ENCODE data around the gene NPAS3.

The NPAS3 gene

DNA sequence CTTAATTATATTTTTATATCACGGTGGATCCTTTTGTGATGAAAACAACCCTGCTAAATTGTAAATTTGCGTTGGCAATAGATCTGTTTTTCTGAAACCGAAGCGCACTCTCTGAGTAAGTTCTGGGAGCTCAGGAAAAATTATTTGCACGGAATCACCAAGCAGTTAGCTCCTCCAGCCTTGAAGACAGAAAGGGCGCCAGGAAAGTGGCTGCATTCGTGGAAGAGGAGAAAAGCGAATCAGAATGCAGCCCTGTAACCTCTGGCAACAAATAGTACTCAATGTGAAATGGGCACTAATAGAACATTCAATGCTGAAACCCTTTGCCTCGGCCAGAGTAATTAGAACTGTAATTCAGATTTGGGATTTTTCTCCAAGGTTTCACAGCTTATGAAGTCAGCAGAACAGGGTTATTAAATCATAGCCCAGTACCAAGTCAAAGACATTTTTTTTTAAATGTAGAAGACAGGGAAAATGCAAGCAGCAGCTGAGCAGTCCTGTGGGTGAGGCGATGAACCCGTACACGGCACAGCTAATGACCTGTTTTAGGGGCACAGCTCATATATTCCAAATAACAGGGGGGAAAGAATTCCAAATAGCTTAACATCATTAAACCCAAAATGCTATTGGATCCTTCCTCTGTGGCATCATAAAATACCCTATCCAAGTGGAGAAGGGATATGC is 760.8 kb downstream of the NPAS3 start:
- DNase-seq (ENCODE audit: low read depth in 2 of 2, low spot score in 1 of 2): no peak

DNA sequence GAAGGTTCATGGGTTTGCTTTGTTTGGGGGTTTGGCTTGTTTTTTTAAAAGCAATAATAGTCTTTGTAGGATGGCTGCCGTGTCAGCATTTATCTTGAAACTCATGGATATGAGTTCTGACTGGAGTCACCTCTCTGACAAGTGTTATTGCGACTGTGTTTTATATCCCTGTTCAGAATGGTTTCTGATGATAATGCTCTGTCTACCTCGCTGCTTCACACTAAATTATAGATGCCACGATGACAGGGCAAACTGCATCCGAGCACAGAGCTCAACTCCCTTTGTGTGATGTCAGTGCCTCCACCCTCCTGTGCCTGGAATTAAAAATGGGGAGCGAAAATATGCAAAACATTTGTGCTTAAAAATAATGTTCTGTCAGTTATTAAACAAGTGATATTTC is 761.4 kb downstream of the NPAS3 start:
- DNase-seq (ENCODE audit: low read depth in 2 of 2, low spot score in 1 of 2): no peak

DNA sequence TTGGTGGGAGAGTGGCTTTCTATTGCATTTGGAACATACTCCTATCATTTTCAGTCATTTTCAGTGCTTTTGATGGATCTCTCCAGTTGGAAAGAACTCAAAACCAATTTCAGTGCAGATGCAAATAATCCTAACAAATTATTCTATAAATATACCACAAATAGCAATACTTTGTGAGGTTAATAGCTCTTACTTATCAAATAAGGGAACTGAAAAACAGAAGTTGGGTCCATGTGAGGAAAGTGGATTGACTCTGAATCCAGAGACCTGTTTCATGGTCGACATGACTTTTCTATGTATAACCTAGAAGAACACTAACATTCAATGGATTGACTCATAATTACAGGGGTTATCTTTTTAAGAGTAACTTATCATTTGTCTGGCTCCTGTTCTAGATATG is 763.6 kb downstream of the NPAS3 start:
- DNase-seq (ENCODE audit: low read depth in 2 of 2, low spot score in 1 of 2): no peak

DNA sequence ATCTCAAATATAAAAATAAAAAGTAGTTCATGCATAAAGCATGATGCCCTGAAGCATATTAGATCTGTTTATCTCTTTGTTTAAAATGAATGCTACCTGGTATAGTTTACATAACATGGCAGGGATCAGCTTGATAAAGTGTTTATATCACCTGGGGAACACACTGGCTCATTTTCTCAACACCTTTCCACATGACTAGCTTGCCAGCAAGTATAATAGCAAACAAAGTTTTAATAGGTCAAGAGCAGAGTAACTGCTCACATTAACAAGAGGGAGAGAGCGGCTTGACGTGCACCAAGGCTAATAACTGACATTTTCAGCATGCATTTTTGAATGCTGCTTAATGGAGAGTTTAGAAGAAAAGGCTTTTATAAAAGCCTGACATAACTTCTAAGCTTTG is 765.8 kb downstream of the NPAS3 start:
- no peak for DNase-seq (ENCODE audit: low read depth in 2 of 2, low spot score in 1 of 2)

DNA sequence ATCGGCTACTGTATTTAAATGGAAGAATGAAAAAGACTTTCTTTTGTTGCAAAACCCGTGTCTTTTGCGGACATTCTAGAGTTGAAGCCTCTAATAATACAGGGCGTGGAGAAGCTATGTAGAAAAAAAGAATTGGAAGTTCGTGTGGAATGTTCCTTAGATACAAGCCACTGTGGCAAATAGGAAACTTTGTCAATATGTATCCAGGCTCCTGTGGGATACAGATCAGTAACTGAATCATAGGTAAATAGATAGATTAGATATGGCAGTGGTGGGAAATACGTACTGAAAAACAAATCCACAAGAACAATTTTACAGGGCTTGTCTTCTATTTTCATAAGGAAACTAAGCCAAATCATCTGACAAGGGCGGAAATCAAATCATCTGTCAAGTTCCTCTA is 766.8 kb downstream of the NPAS3 start:
- no peak for DNase-seq (ENCODE audit: low read depth in 2 of 2, low spot score in 1 of 2)

- no peak for DNase-seq (ENCODE audit: low read depth in 2 of 2, low spot score in 1 of 2)
Observed at GRCh38 chr14:33707716-33708115, 769.0 kb downstream of the NPAS3 start.

DNA sequence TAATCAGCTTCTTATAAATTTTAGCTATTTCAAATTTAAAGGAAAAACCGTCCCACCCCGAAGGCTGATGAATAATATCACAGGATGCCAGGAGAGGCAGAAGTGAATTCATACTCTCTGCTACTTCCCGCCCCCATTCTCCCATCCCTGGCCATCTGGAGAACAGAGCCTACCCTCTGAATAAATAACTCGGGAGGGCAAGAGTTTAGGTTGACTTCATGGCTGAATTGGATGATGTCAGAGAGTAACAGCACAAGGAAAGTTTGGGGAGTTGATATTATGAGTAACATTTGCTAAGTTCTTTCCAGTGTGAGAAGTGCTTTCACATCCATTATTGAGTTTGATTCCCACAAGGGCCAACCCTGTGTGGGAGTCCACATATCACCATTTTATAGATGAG is 770.6 kb downstream of the NPAS3 start:
- no peak for DNase-seq (ENCODE audit: low read depth in 2 of 2, low spot score in 1 of 2)

DNA sequence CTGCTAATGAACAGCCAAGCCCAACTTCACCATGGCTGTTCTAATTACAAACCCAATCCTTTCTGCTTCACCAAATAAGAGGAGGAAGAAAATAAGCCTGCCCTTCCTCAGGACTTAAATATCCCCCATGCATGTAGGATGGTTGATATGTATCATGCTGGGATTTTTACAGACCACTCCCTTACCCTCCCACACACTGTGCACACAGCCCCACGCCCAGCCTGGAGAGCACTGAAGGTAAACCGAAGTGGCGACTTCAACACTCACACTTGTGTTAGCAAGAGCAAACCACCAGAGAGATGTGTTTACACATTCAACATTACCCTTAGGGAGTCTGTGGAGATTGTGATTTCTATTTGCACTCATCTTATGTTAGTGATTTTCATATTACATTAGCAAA is 771.0 kb downstream of the NPAS3 start:
- no peak for DNase-seq (ENCODE audit: low read depth in 2 of 2, low spot score in 1 of 2)

DNA sequence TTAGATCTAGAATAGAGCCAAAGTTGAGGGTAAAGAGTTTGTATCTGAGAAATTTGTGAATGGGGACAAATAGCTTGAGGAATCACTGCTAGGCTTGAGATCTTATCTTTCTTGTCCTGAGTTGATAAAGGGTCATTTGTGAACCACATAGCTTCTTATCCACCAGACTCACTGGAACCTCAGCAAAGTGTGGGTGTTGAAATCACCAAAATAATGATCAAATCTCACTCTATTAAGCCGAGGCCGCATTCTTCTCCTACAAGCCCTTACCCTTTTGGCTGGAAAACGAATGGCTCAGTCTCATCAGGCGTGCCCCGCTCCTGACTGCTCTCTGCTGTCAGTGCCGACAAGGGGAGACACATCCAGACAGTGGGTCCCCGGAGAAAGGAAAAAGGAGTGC is 771.6 kb downstream of the NPAS3 start:
- no peak for DNase-seq (ENCODE audit: low read depth in 2 of 2, low spot score in 1 of 2)

DNA sequence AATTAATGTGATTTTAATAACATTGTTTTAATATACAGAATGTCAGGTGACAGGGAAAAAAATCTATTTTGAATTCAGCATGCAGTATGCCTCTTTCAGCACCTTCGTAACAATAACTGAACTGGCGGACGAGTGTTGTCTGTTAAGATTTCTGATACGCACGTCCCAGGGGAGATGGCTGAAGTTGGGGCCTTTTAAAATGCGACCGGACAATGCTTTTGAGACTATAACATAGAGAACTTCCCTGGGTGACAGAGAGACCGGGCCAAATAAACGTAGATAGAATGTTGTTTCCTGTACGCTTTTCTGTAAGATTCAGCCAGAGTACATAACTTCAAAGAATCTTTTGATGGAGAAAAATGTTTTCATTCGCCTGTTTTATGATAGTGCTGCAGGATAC is 772.5 kb downstream of the NPAS3 start:
- no peak for DNase-seq (ENCODE audit: low read depth in 2 of 2, low spot score in 1 of 2)

- no peak for DNase-seq (ENCODE audit: low read depth in 2 of 2, low spot score in 1 of 2)
Observed at GRCh38 chr14:33711811-33712216, 773.1 kb downstream of the NPAS3 start.

GRCh38 chr14:33714527-33715226 is 776.0 kb downstream of the NPAS3 start:
- DNase-seq (ENCODE audit: low read depth in 2 of 2, low spot score in 1 of 2): no peak

- no peak for DNase-seq (ENCODE audit: low read depth in 2 of 2, low spot score in 1 of 2)
Observed at GRCh38 chr14:33715227-33715528, 776.5 kb downstream of the NPAS3 start.

- no peak for DNase-seq (ENCODE audit: low read depth in 2 of 2, low spot score in 1 of 2)
Observed at GRCh38 chr14:33716921-33717320, 778.2 kb downstream of the NPAS3 start.

DNA sequence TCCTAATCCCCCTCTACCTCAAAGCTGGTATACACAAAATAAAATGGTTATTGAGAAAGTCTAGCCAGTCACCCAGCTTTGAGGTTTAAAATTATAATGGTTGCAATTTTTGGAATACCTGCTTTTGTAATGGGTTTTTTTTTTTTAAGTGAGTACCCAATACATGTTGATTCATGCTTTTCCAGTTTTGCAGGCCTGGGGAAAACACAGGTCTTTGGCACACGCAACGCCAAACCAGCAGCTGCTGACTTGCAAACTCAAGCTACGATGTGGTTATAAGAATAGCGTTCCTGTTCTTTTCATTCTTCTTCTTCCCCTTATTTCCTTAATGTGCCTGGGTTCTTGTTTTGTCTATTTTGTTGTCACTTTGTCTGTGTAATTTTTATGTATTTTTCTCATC is 779.2 kb downstream of the NPAS3 start:
- DNase-seq (ENCODE audit: low read depth in 2 of 2, low spot score in 1 of 2): no peak

- no peak for DNase-seq (ENCODE audit: low read depth in 2 of 2, low spot score in 1 of 2)
Observed at GRCh38 chr14:33720284-33720787, 781.7 kb downstream of the NPAS3 start.

DNA sequence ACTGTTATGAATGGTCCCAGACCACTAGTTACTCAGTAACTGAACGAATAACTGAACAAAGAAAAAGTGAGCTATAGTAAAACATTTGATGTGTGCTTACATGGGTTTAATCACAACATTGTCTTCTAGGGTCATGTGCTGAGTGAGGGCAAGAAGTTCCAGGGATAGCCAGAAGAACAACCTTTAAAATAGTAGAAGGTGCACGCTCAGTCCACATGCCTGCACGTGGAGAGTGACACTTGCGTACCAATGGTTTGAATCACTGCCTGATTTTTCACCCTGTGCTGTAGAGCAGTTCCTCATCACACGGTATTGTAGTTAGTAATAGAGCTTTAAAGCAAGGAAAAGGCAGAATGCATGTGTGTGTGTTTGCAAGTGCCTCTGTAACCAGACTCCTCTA is 788.0 kb downstream of the NPAS3 start:
- no peak for DNase-seq (ENCODE audit: low read depth in 2 of 2, low spot score in 1 of 2)

DNA sequence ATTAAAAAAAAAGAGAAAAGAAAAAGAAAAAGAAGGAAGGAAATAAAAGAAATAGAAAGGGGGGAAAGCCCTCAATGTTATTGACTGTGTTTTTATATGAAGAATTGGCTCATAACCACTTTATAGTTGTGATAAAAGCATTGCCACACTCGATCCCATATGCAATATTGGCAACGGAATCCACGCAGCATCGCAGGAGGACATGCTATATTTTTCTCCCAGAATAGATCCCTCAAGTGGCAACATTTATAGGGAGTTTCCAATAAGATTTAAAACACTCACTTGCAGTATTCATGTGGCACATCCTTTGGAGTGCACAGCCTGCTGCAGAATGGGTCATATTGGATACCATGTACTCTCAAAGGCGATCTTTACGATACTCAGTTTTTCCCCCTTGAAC is 788.9 kb downstream of the NPAS3 start:
- DNase-seq (ENCODE audit: low read depth in 2 of 2, low spot score in 1 of 2): no peak

DNA sequence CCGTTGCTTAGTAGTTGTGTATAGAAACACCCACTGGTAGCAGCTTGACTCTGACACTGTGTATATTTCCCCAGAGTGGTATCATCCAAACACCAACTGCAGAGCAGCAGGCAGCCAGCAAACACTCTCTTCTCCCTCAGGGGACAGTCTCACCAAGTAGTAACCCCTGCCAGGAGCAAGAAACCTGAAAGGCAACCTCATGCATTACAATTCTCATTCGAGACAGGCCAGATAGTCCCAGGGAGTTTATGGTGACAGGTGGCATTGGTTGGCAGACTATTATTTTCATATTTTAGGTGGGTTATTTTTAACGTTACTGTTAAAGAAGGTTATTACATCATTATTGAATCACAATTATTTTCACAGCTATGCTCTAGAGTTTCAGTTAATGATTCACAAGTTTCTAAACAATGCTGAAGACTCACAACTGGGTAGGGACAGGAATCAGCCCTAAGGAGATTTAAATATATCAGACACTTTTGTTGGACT is 789.4 kb downstream of the NPAS3 start:
- DNase-seq (ENCODE audit: low read depth in 2 of 2, low spot score in 1 of 2): no peak

GRCh38 chr14:33730156-33730555 is 791.5 kb downstream of the NPAS3 start:
- no peak for DNase-seq (ENCODE audit: low read depth in 2 of 2, low spot score in 1 of 2)

- DNase-seq (ENCODE audit: low read depth in 2 of 2, low spot score in 1 of 2): no peak
Observed at GRCh38 chr14:33732175-33732574, 793.5 kb downstream of the NPAS3 start.

GRCh38 chr14:33733310-33733709 is 794.6 kb downstream of the NPAS3 start:
- no peak for DNase-seq (ENCODE audit: low read depth in 2 of 2, low spot score in 1 of 2)

GRCh38 chr14:33733721-33734120 is 795.0 kb downstream of the NPAS3 start:
- no peak for DNase-seq (ENCODE audit: low read depth in 2 of 2, low spot score in 1 of 2)
